GM12878 (cell line): ENCODE data around the gene RET. TPM values are rescaled to one million over a fixed set of nuclear protein-coding genes. Genes with fewer than 3 reads are reported as not detected.

Experiments used
- ATAC-seq: fragments of 200-7000 bp; cut with Tn5 transposase; 3 replicates; pipeline ENCODE4 v1.9.1; 2020; ENCODE audit warnings: mild to moderate bottlenecking, moderate library complexity
- BruUV-seq: library from RNA; stranded (reverse); fragments of 400-500 nt; replicated peaks from 2 replicates; lab custom pipeline; 2021; lab: Mats Ljungman, UMichigan
- CTCF ChIA-PET: fragments of 300-600 bp; sonication (Branson Sonifier 250); formaldehyde crosslinking; extraction: SDS; loops from one replicate; lab custom pipeline; 2021; ENCODE audit warnings: inconsistent platforms; lab: Yijun Ruan, JAX
- POLR2A ChIA-PET: fragments of 350-600 bp; formaldehyde crosslinking; extraction: SDS; loops from one replicate; lab custom pipeline; 2021; ENCODE audit warnings: inconsistent platforms; lab: Charles Lee
- RAD21 ChIA-PET: fragments of 300-600 bp; sonication (Branson Sonifier 250); formaldehyde crosslinking; loops from one replicate; lab custom pipeline; 2023; ENCODE audit warnings: antibody characterized with exemption; ENCODE audit not compliant: unreplicated experiment; lab: Charles Lee
- SMC1A ChIA-PET: fragments of 300-600 bp; sonication (Branson Sonifier 250); formaldehyde crosslinking; loops from one replicate; lab custom pipeline; 2023; ENCODE audit not compliant: unreplicated experiment, uncharacterized antibody; lab: Charles Lee
- DNase-seq: peaks from one replicate; pipeline ENCODE4 v3.0.0-alpha.2; 2011; ENCODE audit warnings: low read depth, low spot score
- FAIRE-seq: peaks from 3 replicates; lab custom pipeline; 2011; peaks lifted over from hg19 to GRCh38; lab: Jason Lieb, UNC
- H2AFZ ChIP-seq: 2 replicates; pipeline ENCODE4 v1.6.0; 2011; ENCODE audit warnings: low read depth, low read length, control low read depth; ENCODE audit not compliant: control insufficient read depth
- H3K27ac ChIP-seq: 2 replicates; pipeline ENCODE4 v1.5.1; 2011; ENCODE audit warnings: control low read depth; ENCODE audit not compliant: control insufficient read depth, insufficient read depth
- H3K27me3 ChIP-seq, 2 experiments: replicated peaks in 1 of 2; 2 replicates each; pipeline versions ENCODE4 v1.6.0 to v1.6.1; 2011; ENCODE audit warnings: low read length in 1 of 2; ENCODE audit not compliant: control insufficient read depth in 2 of 2, insufficient read depth in 2 of 2
- H3K36me3 ChIP-seq, 2 experiments: 2 replicates each; pipeline ENCODE4 v1.5.1; 2011; ENCODE audit warnings: low read length in 1 of 2; ENCODE audit not compliant: control insufficient read depth in 2 of 2, insufficient read depth in 2 of 2
- H3K4me1 ChIP-seq: 2 replicates; pipeline ENCODE4 v1.6.1; 2011; ENCODE audit warnings: mild to moderate bottlenecking, low read length, moderate library complexity, mixed read lengths; ENCODE audit not compliant: control insufficient read depth, insufficient read depth
- H3K4me2 ChIP-seq: 2 replicates; pipeline ENCODE4 v1.6.0; 2011; ENCODE audit warnings: control low read depth; ENCODE audit not compliant: control insufficient read depth, insufficient read depth
- H3K4me3 ChIP-seq: fragments of 200-600 bp; sonication (generic); 2 replicates; pipeline ENCODE4 v1.5.1; 2016
- H3K79me2 ChIP-seq: 2 replicates; pipeline ENCODE4 v1.6.0; 2011; ENCODE audit warnings: low read length; ENCODE audit not compliant: control insufficient read depth, insufficient read depth
- H3K9ac ChIP-seq: 2 replicates; pipeline ENCODE4 v1.8.0; 2011; ENCODE audit warnings: low read length, control low read depth, mixed read lengths; ENCODE audit not compliant: control insufficient read depth, insufficient read depth
- H3K9me3 ChIP-seq: replicated peaks from 3 replicates; pipeline ENCODE4 v1.5.1; 2011; ENCODE audit warnings: mild to moderate bottlenecking, low read length; ENCODE audit not compliant: control insufficient read depth, insufficient read depth
- H4K20me1 ChIP-seq: 2 replicates; pipeline ENCODE4 v1.6.0; 2011; ENCODE audit not compliant: control insufficient read depth, insufficient read depth
- BCL3 ChIP-seq: IDR thresholded peaks from 2 replicates; pipeline ENCODE4 v1.6.1; 2011; ENCODE audit warnings: borderline replicate concordance, low read depth, mild to moderate bottlenecking, moderate library complexity, low read length; ENCODE audit not compliant: insufficient read depth, poor library complexity, severe bottlenecking
- CBFB ChIP-seq: IDR thresholded peaks from 2 replicates; pipeline ENCODE4 v1.6.1; 2016; ENCODE audit warnings: antibody characterized with exemption, low read depth
- CHD4 ChIP-seq: fragments of 200-600 bp; sonication (generic); IDR thresholded peaks from 2 replicates; pipeline ENCODE4 v1.6.1; 2016; ENCODE audit warnings: mild to moderate bottlenecking
- EED ChIP-seq: sonication (generic); IDR thresholded peaks from 2 replicates; pipeline ENCODE4 v1.6.1; 2016; ENCODE audit warnings: antibody characterized with exemption, low read depth
- ELK1 ChIP-seq: IDR thresholded peaks from 2 replicates; pipeline ENCODE4 v1.6.1; 2012; ENCODE audit warnings: low read depth, low read length, improper control_type of control experiment
- ESRRA ChIP-seq: IDR thresholded peaks from 2 replicates; pipeline ENCODE4 v1.6.1; 2012; ENCODE audit warnings: mild to moderate bottlenecking, low read length, improper control_type of control experiment
- GABPA ChIP-seq: IDR thresholded peaks from 2 replicates; pipeline ENCODE4 v1.6.1; 2014; ENCODE audit warnings: antibody characterized with exemption, low read depth, mild to moderate bottlenecking, inconsistent platforms
- KAT2A ChIP-seq: conservative IDR thresholded peaks from 2 replicates; pipeline ENCODE4 v1.6.1; 2011; ENCODE audit warnings: low read depth, low read length; ENCODE audit not compliant: control insufficient read depth
- MTA2 ChIP-seq: fragments of 450-650 bp; IDR thresholded peaks from 2 replicates; pipeline ENCODE4 v1.6.1; 2016; ENCODE audit warnings: low read depth, mild to moderate bottlenecking, moderate library complexity
- PKNOX1 ChIP-seq: fragments of 450-650 bp; IDR thresholded peaks from 2 replicates; pipeline ENCODE4 v1.6.1; 2016; ENCODE audit warnings: mild to moderate bottlenecking
- RAD51 ChIP-seq: fragments of 450-650 bp; IDR thresholded peaks from 2 replicates; pipeline ENCODE4 v1.6.1; 2016; ENCODE audit warnings: moderate library complexity, mild to moderate bottlenecking, inconsistent platforms
- RB1 ChIP-seq: fragments of 450-650 bp; formaldehyde crosslinking; IDR thresholded peaks from 2 replicates; pipeline ENCODE4 v1.6.1; 2017; ENCODE audit warnings: mild to moderate bottlenecking, borderline replicate concordance
- SP1 ChIP-seq: IDR thresholded peaks from one replicate; pipeline ENCODE4 v1.6.1; 2011; ENCODE audit warnings: low read depth, low read length
- SPI1 ChIP-seq: IDR thresholded peaks from 2 replicates; pipeline ENCODE4 v1.6.1; 2011; ENCODE audit warnings: low read depth, mild to moderate bottlenecking, low read length, moderate library complexity, borderline replicate concordance; ENCODE audit not compliant: insufficient read depth
- STAT1 ChIP-seq: fragments of 450-650 bp; conservative IDR thresholded peaks from 2 replicates; pipeline ENCODE4 v1.6.1; 2014; ENCODE audit warnings: antibody characterized with exemption, mild to moderate bottlenecking
- TARDBP ChIP-seq: IDR thresholded peaks from 2 replicates; pipeline ENCODE4 v1.6.1; 2016; ENCODE audit warnings: borderline replicate concordance
- TCF12 ChIP-seq: IDR thresholded peaks from 2 replicates; pipeline ENCODE4 v1.6.1; 2011; ENCODE audit warnings: low read depth, mild to moderate bottlenecking, low read length
- ZBTB11 ChIP-seq: fragments of 450-650 bp; formaldehyde crosslinking; IDR thresholded peaks from 2 replicates; pipeline ENCODE4 v1.5.0; 2022; ENCODE audit warnings: mild to moderate bottlenecking, missing genetic modification characterization
- ZNF274 ChIP-seq: IDR thresholded peaks from one replicate; pipeline ENCODE4 v1.8.0; 2011; ENCODE audit not compliant: insufficient read length, insufficient read depth
- ZNF622 ChIP-seq: fragments of 450-650 bp; IDR thresholded peaks from 2 replicates; pipeline ENCODE4 v1.6.1; 2017; ENCODE audit warnings: mild to moderate bottlenecking, inconsistent platforms
- WGBS: methylation state at CpG from one replicate; pipeline ENCODE4 v1.1.6; 2016; ENCODE audit warnings: low lambda C conversion rate; ENCODE audit not compliant: insufficient replicate concordance, insufficient coverage; ENCODE audit errors: missing lambda C conversion rate; 5-methylcytosine and 5-hydroxymethylcytosine counted together
- in situ Hi-C: fragments of 300-500 bp; cut with MboI; formaldehyde crosslinking; loops from 9 replicates; pipeline ENCODE4 v1.14.3; 2018; ENCODE audit warnings: mixed read lengths
- intact Hi-C: fragments of 100-400 bp; cut with micrococcal nuclease; formaldehyde crosslinking; loops from one replicate; pipeline ENCODE4 v1.14.2; 2022; ENCODE audit not compliant: unreplicated experiment
- polyA plus RNA-seq, 11 experiments: library from polyadenylated mRNA; depleted of rRNA in 4 of 11; unstranded in 6 of 11; stranded (reverse) in 5 of 11; fragments of >200 nt; fragmentation: Nextera tagmentation in 4 of 11; fragmentation: Illumina TruSeq in 1 of 11; extraction: Ambion mirVana in 4 of 11; extraction: Trizol in 1 of 11; gene quantifications; 1 replicate in 1 of 11; 2 replicates in 10 of 11; pipeline versions ENCODE4 v1.2.1 to v1.2.3, GENCODE V29; 2011 to 2016; ENCODE audit warnings: inconsistent platforms in 2 of 11, missing spikeins in 2 of 11, low read depth in 1 of 11
- total RNA-seq, 4 experiments: library from RNA; depleted of rRNA in 3 of 4; stranded (reverse); fragments of >200 nt in 3 of 4; fragmentation: Illumina TruSeq in 1 of 4; extraction: Trizol in 1 of 4; gene quantifications; 2 replicates each; pipeline versions ENCODE4 v1.2.1 to v1.2.3, GENCODE V29; 2013 to 2021

Gene RET
- total and polyA plus RNA-seq, 10 of the 15 experiments (the other 5 are each of a cell fraction or from before 2014, with no cell fraction given): not detected

- no peaks in the 10 kb centered on the region for H3K9me3 ChIP-seq
- no peak for TF ChIP-seq GABPA
- TF ChIP-seq CBFB: no peak
- no peak for TF ChIP-seq KAT2A
- no peak for TF ChIP-seq ZNF274
- no peak for TF ChIP-seq EED
- no peak for TF ChIP-seq ZNF622
- TF ChIP-seq ESRRA: no peak
- TF ChIP-seq SPI1: no peak
- TF ChIP-seq CHD4: no peak
- no peak for TF ChIP-seq TARDBP
- no peak for TF ChIP-seq BCL3
- no peak for TF ChIP-seq TCF12
- TF ChIP-seq MTA2: no peak
- no peak for TF ChIP-seq PKNOX1
- no peak for TF ChIP-seq ELK1
- no peak for TF ChIP-seq SP1
- no peak for TF ChIP-seq RAD51
- no peak for TF ChIP-seq ZBTB11 (CRISPR knock-in tag)
- no peak for TF ChIP-seq RB1
- no peak for TF ChIP-seq STAT1
- ATAC-seq (no peak), FAIRE-seq (no peak), DNase-seq (no peak)
- H3K79me2 ChIP-seq: no peaks in the 10 kb centered on the region
- ChIA-PET RAD21 (no interaction called here), SMC1A (interaction anchor here (2.8 kb wide), 1 partner anchor 12 kb away, joined by 7 read pairs; no protein-coding TSS in a partner anchor), POLR2A (no interaction called here), CTCF (no interaction called here)
- intact Hi-C loops: no loop called here
- H3K27ac ChIP-seq: no peak overlapping the region
- no peak overlapping the region for H2AFZ ChIP-seq
- no peaks in the 10 kb centered on the region for H4K20me1 ChIP-seq
- no peak overlapping the region for H3K4me3 ChIP-seq
- H3K9ac ChIP-seq: no peak overlapping the region
- in situ Hi-C loops: loop anchor here (25.0 kb wide), 2 partner anchors 284 to 491 kb away; partner anchors contain the start of genes HNRNPF and ZNF33B
- 77% methylated on average over 8 of the region's 8 CpGs for WGBS
- no TSS peak for BruUV-seq
- H3K27me3 ChIP-seq: no peaks in the 10 kb centered on the region
- no peaks in the 10 kb centered on the region for H3K36me3 ChIP-seq
- H3K4me2 ChIP-seq: no peak overlapping the region
- H3K4me1 ChIP-seq: peaks cover 25% of the 10 kb centered on the region
These were observed 51.5 kb downstream of the RET start for GRCh38 chr10:43128331-43128730.
